Uterus (tissue), 4 donors: ENCODE data around the gene FBXL22. TPM values are rescaled to one million over a fixed set of nuclear protein-coding genes. Genes with fewer than 3 reads are reported as not detected.

Source experiments
- DNase-seq, 2 donors: peaks; one replicate each; pipeline ENCODE4 v3.0.0-alpha.2; 2019 to 2020
- H3K27ac ChIP-seq, 2 donors: fragments of 200-600 bp; sonication (generic); 1 replicate in 1 of 2; 2 replicates in 1 of 2; pipeline ENCODE4 v1.5.1; 2016 to 2018
- H3K27me3 ChIP-seq, 2 donors: fragments of 200-600 bp; sonication (generic); one replicate each; pipeline ENCODE4 v1.5.1; 2018 to 2019; ENCODE audit warnings: control low read depth in 1 of 2
- H3K36me3 ChIP-seq, 2 donors: fragments of 200-600 bp; sonication (generic); one replicate each; pipeline ENCODE4 v1.5.1; 2019; ENCODE audit warnings: control low read depth in 1 of 2
- H3K4me1 ChIP-seq, 2 donors: fragments of 200-600 bp; sonication (generic); one replicate each; pipeline ENCODE4 v1.5.1; 2018 to 2019; ENCODE audit warnings: control low read depth in 1 of 2
- H3K4me3 ChIP-seq, 2 donors: fragments of 200-600 bp; sonication (generic); 1 replicate in 1 of 2; 2 replicates in 1 of 2; pipeline ENCODE4 v1.5.1; 2018 to 2019; ENCODE audit warnings: mild to moderate bottlenecking in 1 of 2
- H3K9me3 ChIP-seq, 2 donors: fragments of 200-600 bp; sonication (generic); one replicate each; pipeline ENCODE4 v1.5.1; 2019; ENCODE audit warnings: control low read depth in 1 of 2
- CTCF ChIP-seq, 4 experiments: fragments of 200-600 bp in 2 of 4; fragments of 450-650 bp in 2 of 4; sonication (generic) in 2 of 4; IDR thresholded peaks; one replicate each; pipeline ENCODE4 v1.5.1; 2016 to 2019; ENCODE audit warnings: antibody characterized with exemption in 4 of 4, mild to moderate bottlenecking in 2 of 4, moderate library complexity in 1 of 4
- POLR2A ChIP-seq, 2 donors: fragments of 450-650 bp; IDR thresholded peaks; one replicate each; pipeline ENCODE4 v1.6.1; 2016; ENCODE audit warnings: antibody characterized with exemption in 2 of 2, mild to moderate bottlenecking in 1 of 2, moderate library complexity in 1 of 2
- intact Hi-C: fragments of 100-400 bp; cut with DNase I; formaldehyde crosslinking; loops from one replicate; pipeline ENCODE4 v1.15.1; 2023; ENCODE audit warnings: low total_unique reads
- total RNA-seq, 4 donors: library from RNA; depleted of rRNA in 3 of 4; stranded (reverse); fragments of >200 nt in 3 of 4; gene quantifications; one replicate each; pipeline versions ENCODE4 v1.1.0 to v1.2.4, GENCODE V29; 2014 to 2023
- donor health status: DM: yes; HTN: yes; CAD: no.

The FBXL22 gene
- total RNA-seq, 4 donors from 2014 or later = 5.0 to 44.1 (median 25.2) TPM

GRCh38 chr15:63605036-63605435 is 7.8 kb downstream of the FBXL22 start:
- H3K9me3 ChIP-seq = no peaks in the 10 kb centered on the region
- DNase-seq = no peak
- no peak overlapping the region for H3K27ac ChIP-seq
- no peaks in the 10 kb centered on the region for H3K36me3 ChIP-seq
- intact Hi-C loops = no loop called here
- TF ChIP-seq POLR2A (IDR thresholded peaks at IDR 0.05) (no peak), CTCF (IDR thresholded peaks at IDR 0.05) (no peak)
- no peak overlapping the region for H3K4me3 ChIP-seq
- H3K27me3 ChIP-seq = no peaks in the 10 kb centered on the region
- H3K4me1 ChIP-seq = no peaks in the 10 kb centered on the region

GRCh38 chr15:63605816-63606215 is 8.6 kb downstream of the FBXL22 start:
- peaks cover 0 to 3% of the 10 kb centered on the region in 2 donors for H3K4me1 ChIP-seq
- no peaks in the 10 kb centered on the region for H3K36me3 ChIP-seq
- TF ChIP-seq CTCF (IDR thresholded peaks at IDR 0.05) (no peak), POLR2A (IDR thresholded peaks at IDR 0.05) (no peak)
- H3K4me3 ChIP-seq = no peak overlapping the region
- DNase-seq = no peak
- H3K27me3 ChIP-seq = no peaks in the 10 kb centered on the region
- no peaks in the 10 kb centered on the region for H3K9me3 ChIP-seq
- peak overlapping the region; percentile 5 to 31 for H3K27ac ChIP-seq
- intact Hi-C loops = no loop called here

GRCh38 chr15:63606308-63606707 is 9.1 kb downstream of the FBXL22 start:
- Histone ChIP-seq H3K4me3 (no peak overlapping the region), H3K27me3 (no peaks in the 10 kb centered on the region), H3K9me3 (no peaks in the 10 kb centered on the region), H3K36me3 (no peaks in the 10 kb centered on the region), H3K27ac (peak overlapping the region; percentile 5 to 31), H3K4me1 (peaks cover 1 to 8% of the 10 kb centered on the region in 2 donors)
- TF ChIP-seq POLR2A (IDR thresholded peaks at IDR 0.05) (no peak), CTCF (IDR thresholded peaks at IDR 0.05) (no peak)
- DNase-seq = no peak
- intact Hi-C loops = no loop called here

- TF ChIP-seq CTCF (IDR thresholded peaks at IDR 0.05) (no peak), POLR2A (IDR thresholded peaks at IDR 0.05) (no peak)
- no peak for DNase-seq
- peaks cover 4 to 14% of the 10 kb centered on the region in 2 donors for H3K4me1 ChIP-seq
- H3K36me3 ChIP-seq = no peaks in the 10 kb centered on the region
- H3K9me3 ChIP-seq = no peaks in the 10 kb centered on the region
- intact Hi-C loops = no loop called here
- no peak overlapping the region for H3K4me3 ChIP-seq
- peak overlapping the region; percentile 80 for H3K27ac ChIP-seq
- H3K27me3 ChIP-seq = no peaks in the 10 kb centered on the region
Observed at GRCh38 chr15:63608989-63609388, 11.8 kb downstream of the FBXL22 start.

GRCh38 chr15:63609448-63609847 is 12.3 kb downstream of the FBXL22 start:
- Histone ChIP-seq H3K27me3 (no peaks in the 10 kb centered on the region), H3K9me3 (no peaks in the 10 kb centered on the region), H3K4me1 (peaks cover 4 to 14% of the 10 kb centered on the region in 2 donors), H3K36me3 (no peaks in the 10 kb centered on the region), H3K27ac (peak overlapping the region; percentile 80), H3K4me3 (no peak overlapping the region)
- intact Hi-C loops = no loop called here
- DNase-seq = no peak
- no peak for TF ChIP-seq POLR2A (IDR thresholded peaks at IDR 0.05)
- no peak for TF ChIP-seq CTCF (IDR thresholded peaks at IDR 0.05)
